ENCODE results near the gene STIM2.

STIM2 gene

GRCh38 chr4:26861434-26862186 is 969 bp downstream of the STIM2 start:
- H3K4me3 Mint-ChIP-seq: peak overlapping the region; percentile 93 to 98 (median 95)
- no peaks in the 10 kb centered on the region for H3K27me3 Mint-ChIP-seq (ENCODE audit: low read depth)
- H3K4me1 Mint-ChIP-seq: peaks cover 63% of the 10 kb centered on the region
- peak overlapping the region; percentile 89 to 97 (median 93) for H3K27ac Mint-ChIP-seq
- H3K9me3 Mint-ChIP-seq: no peaks in the 10 kb centered on the region
- H3K36me3 Mint-ChIP-seq (ENCODE audit: low read depth): no peaks in the 10 kb centered on the region
- no peak for TF ChIP-seq CTCF (IDR thresholded peaks at IDR 0.05; ENCODE audit: unreplicated experiment in 3 of 3)

GRCh38 chr4:26862381-26862915 is 1.8 kb downstream of the STIM2 start:
- no peak for TF ChIP-seq CTCF (IDR thresholded peaks at IDR 0.05; ENCODE audit: unreplicated experiment in 3 of 3)
- H3K4me1 Mint-ChIP-seq: peaks cover 68% of the 10 kb centered on the region
- peak overlapping the region; percentile 93 to 98 (median 95) for H3K4me3 Mint-ChIP-seq
- no peaks in the 10 kb centered on the region for H3K27me3 Mint-ChIP-seq (ENCODE audit: low read depth)
- H3K27ac Mint-ChIP-seq: peak overlapping the region; percentile 89 to 97 (median 93)
- no peaks in the 10 kb centered on the region for H3K9me3 Mint-ChIP-seq
- H3K36me3 Mint-ChIP-seq (ENCODE audit: low read depth): no peaks in the 10 kb centered on the region

- H3K36me3 Mint-ChIP-seq (ENCODE audit: low read depth): no peaks in the 10 kb centered on the region
- no peak for TF ChIP-seq CTCF (IDR thresholded peaks at IDR 0.05; ENCODE audit: unreplicated experiment in 3 of 3)
- H3K4me3 Mint-ChIP-seq: peak overlapping the region; percentile 20 to 66 (median 63)
- H3K9me3 Mint-ChIP-seq: no peaks in the 10 kb centered on the region
- H3K4me1 Mint-ChIP-seq: peaks cover 71% of the 10 kb centered on the region
- no peak overlapping the region for H3K27ac Mint-ChIP-seq
- H3K27me3 Mint-ChIP-seq (ENCODE audit: low read depth): no peaks in the 10 kb centered on the region
Measured at GRCh38 chr4:26863512-26863911, 2.9 kb downstream of the STIM2 start.

- peaks cover 65% of the 10 kb centered on the region for H3K4me1 Mint-ChIP-seq
- no peaks in the 10 kb centered on the region for H3K36me3 Mint-ChIP-seq (ENCODE audit: low read depth)
- peak overlapping the region in 2 of 3 experiments; percentile 3 to 46 for H3K4me3 Mint-ChIP-seq
- no peak for TF ChIP-seq CTCF (IDR thresholded peaks at IDR 0.05; ENCODE audit: unreplicated experiment in 3 of 3)
- H3K9me3 Mint-ChIP-seq: no peaks in the 10 kb centered on the region
- H3K27me3 Mint-ChIP-seq (ENCODE audit: low read depth): no peaks in the 10 kb centered on the region
- H3K27ac Mint-ChIP-seq: no peak overlapping the region
Measured at GRCh38 chr4:26864899-26865298, 4.3 kb downstream of the STIM2 start.

- no peak for TF ChIP-seq CTCF (IDR thresholded peaks at IDR 0.05; ENCODE audit: unreplicated experiment in 3 of 3)
- H3K36me3 Mint-ChIP-seq (ENCODE audit: low read depth): no peaks in the 10 kb centered on the region
- H3K4me3 Mint-ChIP-seq: no peak overlapping the region
- H3K9me3 Mint-ChIP-seq: no peaks in the 10 kb centered on the region
- peaks cover 67% of the 10 kb centered on the region for H3K4me1 Mint-ChIP-seq
- no peaks in the 10 kb centered on the region for H3K27me3 Mint-ChIP-seq (ENCODE audit: low read depth)
- peak overlapping the region in 2 of 3 experiments; percentile 11 to 15 for H3K27ac Mint-ChIP-seq
Measured at GRCh38 chr4:26866203-26866602, 5.6 kb downstream of the STIM2 start.

- Mint-ChIP-seq H3K27ac (peak overlapping the region; percentile 1 to 20 (median 15)), H3K9me3 (no peaks in the 10 kb centered on the region), H3K36me3 (ENCODE audit: low read depth) (no peaks in the 10 kb centered on the region), H3K27me3 (ENCODE audit: low read depth) (no peaks in the 10 kb centered on the region), H3K4me3 (no peak overlapping the region), H3K4me1 (peaks cover 69% of the 10 kb centered on the region)
- no peak for TF ChIP-seq CTCF (IDR thresholded peaks at IDR 0.05; ENCODE audit: unreplicated experiment in 3 of 3)
Measured at GRCh38 chr4:26866781-26867180, 6.1 kb downstream of the STIM2 start.
